HG03060 (cell line): ENCODE data around the gene SPATA45.

ENCODE experiments used
- ATAC-seq: cut with Tn5 transposase; IDR thresholded peaks from one replicate; pipeline ENCODE4 v1.9.1; 2021; ENCODE audit warnings: low read depth, moderate number of reproducible peaks; ENCODE audit not compliant: unreplicated experiment

SPATA45 gene

DNA sequence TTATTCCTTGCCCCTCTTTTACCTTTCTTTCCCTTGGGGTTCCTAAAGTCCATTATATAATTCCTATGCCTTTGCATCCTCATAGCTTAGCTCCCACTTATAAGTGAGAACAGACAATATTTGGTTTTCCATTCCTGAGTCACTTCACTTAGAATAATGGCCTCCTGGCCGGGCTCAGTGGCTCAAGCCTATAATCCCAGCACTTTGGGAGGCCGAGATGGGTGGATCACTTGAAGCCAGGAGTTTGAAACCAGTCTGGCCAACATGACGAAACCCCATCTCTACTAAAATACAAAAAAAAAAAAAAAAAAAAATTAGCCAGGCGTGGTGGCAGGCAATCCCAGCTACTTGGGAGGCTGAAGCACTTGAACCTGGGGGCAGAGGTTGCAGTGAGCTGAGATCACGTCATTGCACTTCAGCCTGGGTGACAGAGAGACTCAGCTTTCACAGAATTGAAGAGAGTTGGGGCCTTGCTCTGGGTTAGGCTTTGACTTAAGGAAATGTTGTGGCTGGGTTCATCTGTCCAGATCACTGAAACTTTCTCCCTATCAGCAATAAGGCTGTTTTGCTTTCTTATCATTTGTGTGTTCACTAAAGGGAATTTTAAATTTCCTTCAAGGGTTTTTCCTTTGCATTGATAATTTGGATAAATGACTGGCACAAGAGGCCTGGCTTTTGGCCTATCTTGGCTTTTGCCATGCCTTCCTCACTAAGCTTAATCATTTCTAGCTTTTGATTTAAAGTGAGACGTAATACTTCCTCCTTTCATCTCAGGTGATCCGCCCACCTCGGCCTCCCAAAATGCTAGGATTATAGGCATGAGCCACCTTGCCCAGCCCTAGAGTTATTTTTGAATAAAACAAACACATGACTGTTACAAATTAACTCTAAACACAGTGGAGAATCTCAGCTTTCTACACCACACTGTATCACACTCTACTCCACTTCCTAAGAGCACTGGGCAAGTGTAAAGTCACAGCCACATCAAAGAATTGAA, 13.9 kb downstream of the SPATA45 start:
- ATAC-seq = peak; percentile 81

DNA sequence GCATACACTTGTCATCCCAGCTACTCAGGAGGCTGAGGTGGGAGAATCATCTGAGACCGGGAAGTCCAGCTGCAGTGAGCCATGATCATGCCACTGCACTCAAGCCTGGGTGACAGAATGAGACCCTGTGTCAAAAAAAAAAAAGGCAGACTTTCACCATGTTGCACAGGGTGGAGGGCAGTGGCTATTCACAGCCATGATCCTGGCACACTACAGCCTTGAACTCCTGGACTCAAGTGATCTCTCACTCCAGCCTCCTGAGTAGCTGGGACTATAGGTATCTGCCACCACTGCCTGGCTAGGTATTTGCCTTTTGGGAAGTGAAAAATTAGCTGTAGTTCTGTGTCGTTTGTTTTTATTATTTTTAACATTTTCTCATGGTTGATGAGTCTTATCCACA, 19.1 kb downstream of the SPATA45 start:
- ATAC-seq = no peak

DNA sequence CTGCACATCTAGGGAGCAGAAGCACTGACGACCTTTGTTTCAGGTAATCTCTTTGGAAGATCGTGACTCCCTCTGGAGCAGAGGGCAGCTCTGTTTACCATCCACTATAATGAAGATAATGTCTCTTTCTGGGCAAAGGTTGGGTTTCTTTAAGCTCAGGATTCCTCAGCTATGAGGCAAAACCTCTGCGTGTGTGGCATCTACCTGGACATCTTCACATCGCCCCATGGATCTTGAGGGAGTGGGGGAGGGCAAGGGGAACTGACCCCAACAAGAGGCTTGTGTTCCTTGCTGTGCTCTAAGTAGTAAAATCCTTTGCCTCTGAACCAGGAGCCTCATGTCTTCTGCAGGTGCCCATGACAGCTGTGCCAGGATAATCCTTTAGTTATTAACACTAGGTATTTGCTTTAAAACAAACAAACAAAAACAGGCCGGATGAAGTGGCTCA, 19.6 kb downstream of the SPATA45 start:
- ATAC-seq = no peak

DNA sequence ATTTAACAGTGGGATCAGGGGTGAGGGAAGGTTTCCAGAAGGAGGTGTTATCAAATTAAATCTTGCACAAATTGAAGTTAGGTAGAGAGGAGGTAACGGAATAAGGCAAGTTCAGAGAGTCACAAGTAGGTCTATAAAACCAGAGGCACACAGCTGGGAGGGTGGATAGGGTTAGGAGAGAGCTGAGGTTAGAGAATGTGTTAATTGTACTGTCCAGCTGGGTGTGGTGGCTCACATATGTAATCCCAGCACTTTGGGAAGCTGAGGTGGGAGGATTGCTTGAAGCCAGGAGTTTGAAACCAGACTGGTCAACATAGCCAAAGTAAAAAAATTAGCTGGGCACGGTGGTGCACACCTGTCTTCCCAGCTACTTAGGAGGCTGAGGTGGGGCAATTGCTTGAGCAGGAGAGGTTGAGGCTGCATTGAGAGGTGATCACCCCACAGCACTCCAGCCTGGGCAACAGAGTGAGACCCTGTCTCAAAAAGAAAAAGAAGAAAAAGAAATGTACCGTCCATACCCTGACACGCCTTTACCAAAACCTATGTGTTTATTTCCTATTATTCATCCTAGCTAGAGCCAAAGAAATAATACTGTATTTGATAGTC, 20.2 kb downstream of the SPATA45 start:
- ATAC-seq = no peak

DNA sequence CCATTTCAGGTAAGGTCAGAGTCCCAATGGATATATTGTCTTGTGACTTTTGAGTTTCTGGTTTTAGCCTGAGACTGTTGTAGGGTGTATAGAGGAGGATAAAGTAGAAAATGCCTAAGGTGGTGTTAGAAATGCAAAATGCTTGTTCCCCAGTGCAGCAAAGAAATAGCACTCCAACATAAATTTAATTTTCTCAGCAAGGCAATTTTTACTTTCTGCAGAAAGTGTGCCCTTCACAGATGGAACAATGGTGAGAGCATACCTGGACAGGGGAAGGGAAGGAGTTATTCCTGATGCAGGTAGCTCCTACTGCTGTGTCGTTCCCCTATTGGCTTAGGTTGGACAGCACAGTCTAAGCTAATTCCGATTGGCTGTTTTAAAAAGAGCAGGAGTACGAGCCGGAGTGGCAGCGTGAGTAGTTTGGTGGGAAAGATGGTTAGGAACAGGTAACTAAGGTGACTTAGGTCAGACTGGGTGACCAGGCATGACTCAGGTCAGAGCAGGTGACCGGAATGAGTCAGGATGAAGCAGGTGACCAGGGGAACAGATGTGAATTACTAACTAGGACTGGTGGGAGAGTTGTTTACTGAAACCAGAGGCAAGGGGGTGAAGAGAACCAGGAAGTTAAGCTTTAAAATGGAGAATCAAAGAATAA, 21.5 kb downstream of the SPATA45 start:
- no peak for ATAC-seq

DNA sequence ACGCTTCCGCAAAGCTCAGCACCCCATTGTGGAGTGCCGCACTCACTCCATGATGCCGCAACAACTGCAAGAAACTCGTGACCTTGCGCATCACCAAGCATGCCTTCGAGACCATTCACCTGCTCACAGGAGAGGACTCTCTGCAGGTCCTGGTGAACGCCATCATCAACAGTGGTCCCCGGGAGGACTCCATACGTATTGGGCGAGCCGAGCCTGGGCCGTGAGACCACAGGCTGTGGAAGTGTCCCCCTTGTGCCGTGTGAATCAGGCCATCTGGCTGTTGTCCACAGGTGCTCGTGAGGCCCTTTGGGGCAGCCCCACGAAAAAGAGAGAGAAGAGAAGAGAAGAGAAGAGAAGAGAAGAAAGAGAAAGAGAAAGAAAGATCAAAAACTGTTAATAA, 23.2 kb downstream of the SPATA45 start:
- no peak for ATAC-seq

DNA sequence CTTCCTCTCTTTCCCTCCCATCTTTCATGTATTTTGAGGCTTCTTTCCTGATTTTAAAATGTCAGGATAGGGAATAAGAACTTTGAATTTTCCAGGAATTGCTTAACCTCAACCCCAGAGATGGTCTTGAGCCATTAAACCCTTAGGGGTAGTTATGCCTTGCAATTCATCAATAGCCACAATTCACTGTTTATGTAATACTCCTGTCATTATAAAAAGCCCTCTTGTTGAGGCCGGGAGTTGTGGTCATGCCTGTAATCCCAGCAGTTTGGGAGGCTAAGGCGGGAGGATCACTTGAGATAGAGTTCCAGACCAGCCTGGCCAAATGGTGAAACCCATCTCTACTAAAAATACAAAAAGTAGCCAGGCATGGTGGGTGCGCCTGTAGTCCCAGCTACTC, 24.5 kb downstream of the SPATA45 start:
- no peak for ATAC-seq

DNA sequence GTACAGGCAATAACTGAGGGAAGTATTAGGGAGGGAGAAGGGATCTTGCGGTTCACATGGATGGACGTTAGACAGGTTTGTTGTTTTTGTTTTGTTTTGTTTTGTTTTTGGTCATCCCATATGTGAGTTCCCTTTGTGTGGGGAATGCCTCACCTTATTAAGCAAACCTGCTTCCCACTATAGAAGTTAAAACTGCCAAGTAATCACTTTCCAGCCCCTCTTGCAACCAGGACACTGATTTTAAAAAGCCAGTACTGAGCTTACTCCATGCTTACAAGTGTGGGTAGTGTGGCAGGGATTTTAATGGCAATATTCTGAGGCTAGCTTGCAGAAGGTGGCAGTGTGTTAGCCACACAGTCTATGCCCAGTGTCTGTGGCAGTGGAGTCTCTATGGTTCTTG, 26.5 kb downstream of the SPATA45 start:
- no peak for ATAC-seq

DNA sequence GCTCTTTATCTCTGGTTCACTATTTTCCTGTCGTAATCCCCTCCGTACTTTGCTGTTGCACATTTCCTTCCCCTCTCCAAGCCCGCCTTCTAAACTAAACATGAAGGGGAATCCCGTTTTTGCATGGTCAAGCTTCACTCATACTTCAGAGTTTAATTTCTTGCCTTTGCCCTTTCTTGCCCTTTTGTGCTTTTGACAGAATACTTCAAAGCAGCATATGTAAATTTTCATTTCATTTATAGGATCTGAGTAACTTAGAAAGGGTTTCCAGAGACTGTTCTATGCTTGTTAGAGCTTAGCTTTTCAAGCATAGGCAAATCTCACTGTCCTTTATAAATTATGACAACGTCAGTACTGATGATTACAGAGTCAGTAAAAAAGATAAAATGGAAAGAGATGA, 27.7 kb downstream of the SPATA45 start:
- ATAC-seq = peak; percentile 64

DNA sequence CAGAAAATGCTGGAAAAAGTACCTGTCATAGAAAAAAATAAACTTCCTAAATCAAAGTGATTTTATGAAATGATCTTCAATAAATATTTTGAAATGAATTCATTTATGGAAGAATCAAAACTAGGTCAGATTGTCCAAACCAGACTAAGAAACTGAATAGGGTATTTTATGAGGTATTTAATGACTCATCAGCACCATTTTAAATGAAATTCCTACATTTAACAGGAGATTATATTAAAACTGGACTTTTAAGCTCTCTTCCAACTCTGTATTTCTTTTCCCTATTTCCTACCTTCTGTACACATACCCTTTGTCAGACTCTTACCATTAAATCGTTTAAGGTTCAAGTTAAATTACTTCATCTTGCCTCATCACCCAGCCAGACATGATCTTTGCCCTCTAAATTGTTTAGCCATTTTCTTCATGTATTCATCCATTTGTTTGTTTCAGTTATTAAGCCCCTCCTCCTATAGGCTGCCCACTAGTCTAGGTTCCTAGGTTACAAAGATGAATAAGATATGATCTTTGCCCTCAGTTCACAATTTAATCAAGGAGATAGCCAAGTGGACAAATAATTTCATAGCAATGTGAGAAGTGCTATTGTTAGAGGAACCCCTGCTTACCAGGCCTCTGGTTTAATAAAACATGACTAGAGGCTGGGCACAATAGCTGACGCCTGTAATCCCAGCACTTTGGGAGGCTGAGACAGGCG, 30.7 kb downstream of the SPATA45 start:
- ATAC-seq = no peak

DNA sequence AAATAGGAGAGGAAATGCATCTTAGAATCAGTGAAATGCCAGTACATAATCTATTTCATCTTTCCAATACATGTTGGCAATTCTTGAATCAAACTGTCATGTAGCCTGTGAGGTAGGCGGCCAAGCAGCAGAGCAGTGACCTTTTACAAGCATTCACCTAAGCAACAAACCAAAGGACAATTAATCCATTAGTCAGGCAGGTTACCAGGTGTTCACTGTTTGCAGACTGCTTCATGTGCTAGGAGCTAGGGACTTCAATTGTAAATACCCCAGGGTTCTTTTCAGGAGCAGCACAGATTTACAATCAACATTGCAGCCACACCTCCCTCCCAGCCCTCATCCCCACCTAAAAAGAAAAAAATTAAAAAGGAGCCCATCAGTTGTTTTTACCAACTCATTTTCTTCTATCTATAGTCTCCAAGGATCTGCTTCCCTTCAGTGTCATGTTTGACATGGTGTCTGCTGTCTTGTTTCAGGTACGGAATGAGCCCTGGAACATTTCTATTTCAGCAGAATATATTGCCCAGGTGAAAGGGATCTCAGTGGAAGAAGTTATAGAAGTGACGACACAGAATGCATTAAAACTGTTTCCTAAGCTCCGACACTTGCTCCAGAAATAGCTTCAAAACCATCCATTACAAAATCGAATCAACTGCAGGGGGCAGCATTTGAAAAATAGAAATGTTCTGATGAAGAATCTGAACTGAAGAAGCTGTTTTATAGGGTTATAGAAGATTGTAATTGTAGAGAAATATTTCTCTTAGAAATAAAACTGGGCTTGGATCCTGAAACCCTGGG, 32.7 kb downstream of the SPATA45 start:
- ATAC-seq = no peak

DNA sequence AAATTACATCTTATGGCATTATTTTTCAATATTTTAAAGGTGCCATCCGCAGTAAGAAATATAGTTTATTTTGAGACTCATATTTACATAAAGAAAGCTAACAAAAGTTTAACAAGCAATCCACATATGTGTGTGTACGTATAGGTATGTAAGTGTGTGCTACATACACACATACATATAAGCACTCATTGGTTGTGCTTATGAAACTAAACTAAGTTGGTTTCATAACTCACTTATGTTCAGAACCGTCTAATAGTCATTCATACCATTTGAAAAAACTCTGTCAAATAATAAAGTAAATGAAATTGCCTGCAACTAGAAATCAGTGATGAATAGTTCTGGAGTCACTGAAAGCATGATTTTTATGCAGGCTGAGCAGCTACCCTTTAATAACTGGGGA, 41.7 kb downstream of the SPATA45 start:
- ATAC-seq = no peak

DNA sequence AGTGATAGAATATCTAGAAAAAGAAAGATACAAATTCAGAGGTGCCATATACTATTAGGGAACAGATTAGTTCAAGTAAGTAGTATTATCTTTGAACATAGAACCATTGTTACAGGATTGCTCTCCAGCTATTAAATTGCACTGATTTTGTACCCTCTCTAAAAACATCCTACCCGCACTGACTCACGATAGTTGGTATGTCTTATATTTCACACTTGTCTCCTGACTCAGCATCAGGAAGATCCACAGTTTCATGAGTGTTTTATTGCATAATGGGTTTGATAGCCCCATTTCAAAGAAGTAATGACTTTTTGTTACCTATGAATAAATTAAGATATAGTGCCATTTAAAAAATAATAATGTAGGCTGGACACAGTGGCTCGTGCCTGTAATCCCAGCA, 49.8 kb downstream of the SPATA45 start:
- ATAC-seq = no peak

DNA sequence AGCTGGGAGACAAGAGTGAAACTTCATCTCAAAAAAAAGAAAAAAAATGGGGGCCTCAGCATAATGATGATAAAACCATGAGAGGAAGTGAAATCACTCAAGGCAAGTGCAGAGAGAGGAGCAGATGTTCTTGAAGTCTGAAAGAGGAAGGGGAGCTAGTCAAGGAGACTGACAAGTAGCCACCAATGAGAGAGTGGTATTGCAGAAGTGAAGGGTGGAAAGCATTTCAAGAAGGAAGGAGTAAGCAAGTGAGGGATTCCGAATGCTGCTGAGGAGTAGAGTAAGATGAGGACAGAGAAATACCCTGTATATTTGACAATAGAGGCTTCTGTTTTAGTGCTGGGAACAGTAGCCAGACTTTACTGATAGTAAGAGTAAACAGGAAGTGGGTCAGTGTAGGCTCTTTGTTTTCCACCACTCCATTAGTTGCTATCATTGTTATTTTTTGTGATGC, 52.9 kb downstream of the SPATA45 start:
- peak; percentile 77 for ATAC-seq

DNA sequence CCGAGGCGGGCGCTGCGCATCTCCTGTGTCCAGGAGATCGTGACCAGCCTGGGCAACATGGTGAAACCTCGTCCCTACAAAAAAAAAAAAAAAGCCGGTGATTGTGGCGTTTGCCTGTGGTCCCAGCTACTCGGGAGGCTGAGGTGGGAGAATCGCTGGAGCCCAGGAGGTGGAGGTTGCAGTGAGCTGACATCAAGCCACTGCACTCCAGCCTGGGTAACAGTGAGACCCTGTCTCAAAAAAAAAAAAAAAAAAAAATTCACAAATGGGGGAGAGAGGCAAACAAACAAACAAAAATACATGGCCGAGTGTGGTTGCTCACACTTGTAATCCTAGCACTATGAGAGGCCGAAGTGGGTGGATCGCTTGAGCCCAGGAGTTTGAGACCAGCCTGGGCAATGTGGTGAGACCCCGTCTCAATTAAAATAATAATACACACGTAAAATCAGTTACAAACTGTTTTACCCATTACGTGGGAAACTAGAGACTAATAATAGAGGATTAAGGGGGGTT, 55.0 kb downstream of the SPATA45 start:
- no peak for ATAC-seq

DNA sequence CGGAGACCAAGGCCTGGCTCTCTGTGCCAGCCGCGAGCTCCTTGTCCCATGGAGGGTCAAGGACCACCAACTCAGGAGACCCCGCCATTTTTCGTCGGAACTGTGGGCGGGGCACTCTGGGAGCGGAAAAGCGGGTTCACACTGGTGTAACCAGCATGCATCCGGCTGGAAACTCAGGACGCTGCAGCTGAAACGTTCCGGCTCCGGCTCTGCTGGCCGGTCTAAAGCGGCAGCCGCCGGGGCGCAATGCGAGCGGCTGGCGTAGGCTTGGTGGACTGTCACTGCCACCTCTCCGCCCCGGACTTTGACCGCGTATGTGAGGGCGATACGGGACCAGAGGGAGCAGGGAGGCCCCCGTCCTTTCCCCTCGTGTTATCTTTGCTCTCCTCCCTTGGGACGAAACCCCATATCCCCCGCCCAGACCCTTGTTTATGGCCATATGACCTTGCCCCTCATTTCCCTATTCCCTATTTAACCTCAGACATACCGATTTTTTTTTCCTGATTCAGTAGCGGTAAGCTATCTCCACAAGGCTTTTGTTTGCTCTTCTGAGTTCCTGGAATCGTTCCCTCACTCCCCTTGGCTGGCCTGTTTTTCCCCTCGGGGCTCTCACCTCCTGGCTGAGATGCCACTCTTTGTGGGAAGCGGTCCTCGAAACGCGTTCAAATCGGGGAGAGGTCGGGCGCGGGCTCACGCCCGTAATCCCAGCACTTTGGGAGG, 55.6 kb downstream of the SPATA45 start, which contains the start of the genes NSL1 and TATDN3:
NSL1 (minus strand) TSS at position 102 of the 720 bp plus-strand sequence; CDS start at position 88, 14 bp downstream.
TATDN3 (plus strand) TSS at position 219 of the 720 bp plus-strand sequence; CDS start at position 247, 28 bp downstream.
- ATAC-seq = peak; percentile 48

DNA sequence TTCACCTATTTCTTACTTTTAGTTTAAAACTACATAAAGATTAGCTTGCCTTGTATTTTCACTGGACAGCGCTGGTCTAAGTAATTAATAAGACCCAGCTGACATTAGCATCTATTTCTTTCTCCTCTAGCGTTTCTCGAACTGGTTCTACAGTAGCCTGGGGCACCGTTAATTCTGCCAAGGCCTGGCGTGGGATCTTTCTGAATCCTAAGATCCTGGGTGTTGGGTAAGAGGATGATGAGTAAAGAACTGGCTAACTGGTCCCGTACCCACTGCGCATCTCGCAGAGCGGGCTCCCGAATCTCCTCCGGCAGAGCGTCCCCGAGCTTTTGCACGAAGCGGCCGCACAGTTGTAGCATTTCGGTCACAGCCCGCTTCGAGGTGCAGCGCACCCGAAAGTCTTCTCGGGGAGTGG, 56.2 kb downstream of the SPATA45 start:
- ATAC-seq = peak; percentile 18

DNA sequence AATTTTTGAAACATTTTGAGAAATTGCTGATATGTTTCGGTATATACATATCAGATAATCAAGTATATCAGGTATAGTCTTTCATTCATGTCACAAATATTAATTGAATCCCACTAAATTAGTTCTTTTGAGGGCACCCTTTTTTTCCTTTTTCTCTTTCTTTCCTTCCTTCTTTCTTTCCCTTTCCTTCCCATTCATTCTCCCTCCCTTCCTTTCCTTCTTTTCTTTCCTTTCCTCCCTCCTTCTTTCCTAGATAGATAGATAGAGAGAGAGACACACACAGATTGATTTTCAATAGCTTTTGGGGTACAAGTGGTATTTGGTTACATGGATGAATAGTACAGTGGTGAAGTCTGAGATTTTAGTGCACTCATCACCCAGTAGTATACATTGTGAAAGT, 61.6 kb downstream of the SPATA45 start:
- no peak for ATAC-seq

DNA sequence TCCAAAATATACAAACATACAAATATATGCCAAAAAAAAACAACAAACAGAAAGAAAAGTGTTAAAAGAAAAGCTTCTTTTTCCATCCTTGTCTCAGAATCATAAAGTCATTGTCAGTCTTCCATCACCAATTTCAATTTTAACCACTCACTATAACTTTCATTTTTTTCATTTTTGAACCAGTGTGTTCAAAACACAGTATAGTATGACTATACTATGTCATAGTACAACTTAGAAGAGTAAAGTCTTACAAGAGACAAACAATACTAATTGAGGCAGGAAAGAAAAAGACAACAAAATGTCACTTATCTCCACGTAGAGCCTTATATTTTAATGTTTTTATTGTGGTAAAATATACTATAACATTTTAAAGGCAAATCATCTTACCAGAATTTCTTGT, 63.5 kb downstream of the SPATA45 start:
- no peak for ATAC-seq
